ENCODE results near the gene OSBPL8. TPM values are rescaled to one million over a fixed set of nuclear protein-coding genes. Genes with fewer than 3 reads are reported as not detected.

OSBPL8 gene
- total RNA-seq = 108 and 118 TPM in 2 replicates

GRCh38 chr12:76559400-76560085 is at the start of gene OSBPL8:
Gene OSBPL8 (minus strand): TSS chr12:76559771. CDS start chr12:76487551, 72,220 bp downstream.
- intact Hi-C loops (cut with micrococcal nuclease) = loop anchor here (1.0 to 10.0 kb wide), 13 partner anchors 10 to 1169 kb away; partner anchors contain the start of genes BBS10, E2F7, GLIPR1L2 and KRR1

- intact Hi-C loops (cut with micrococcal nuclease) = no loop called here
These were observed 48.5 kb upstream of the OSBPL8 start for GRCh38 chr12:76608070-76608469.

- intact Hi-C loops (cut with micrococcal nuclease) = no loop called here
These were observed 35.5 kb upstream of the OSBPL8 start for GRCh38 chr12:76595056-76595455.

- intact Hi-C loops (cut with micrococcal nuclease) = no loop called here
These were observed 31.9 kb upstream of the OSBPL8 start for GRCh38 chr12:76591476-76591875.

GRCh38 chr12:76590131-76590530 is 30.6 kb upstream of the OSBPL8 start:
- intact Hi-C loops (cut with micrococcal nuclease) = no loop called here

GRCh38 chr12:76588881-76589565 is 29.5 kb upstream of the OSBPL8 start:
- intact Hi-C loops (cut with micrococcal nuclease) = loop anchor here (5.0 to 10.0 kb wide), 2 partner anchors 242 to 434 kb away; partner anchors contain the start of gene BBS10

- intact Hi-C loops (cut with micrococcal nuclease) = loop anchor here (5.0 to 10.0 kb wide), 2 partner anchors 240 to 433 kb away; partner anchors contain the start of gene BBS10
These were observed 28.0 kb upstream of the OSBPL8 start for GRCh38 chr12:76587428-76588178.

GRCh38 chr12:76586764-76587395 is 27.3 kb upstream of the OSBPL8 start:
- intact Hi-C loops (cut with micrococcal nuclease) = loop anchor here (5.0 to 10.0 kb wide), 2 partner anchors 240 to 432 kb away; partner anchors contain the start of gene BBS10

- intact Hi-C loops (cut with micrococcal nuclease) = loop anchor here (10.0 kb wide), 1 partner anchor 428 kb away; no protein-coding TSS in a partner anchor
These were observed 23.7 kb upstream of the OSBPL8 start for GRCh38 chr12:76583301-76583700.

- intact Hi-C loops (cut with micrococcal nuclease) = no loop called here
These were observed 14.3 kb upstream of the OSBPL8 start for GRCh38 chr12:76573840-76574373.

- intact Hi-C loops (cut with micrococcal nuclease) = no loop called here
These were observed 11.7 kb upstream of the OSBPL8 start for GRCh38 chr12:76571256-76571655.

- intact Hi-C loops (cut with micrococcal nuclease) = loop anchor here (1.0 kb wide), 1 partner anchor 11 kb away; the partner anchor contains the start of gene OSBPL8
These were observed 10.4 kb upstream of the OSBPL8 start for GRCh38 chr12:76569685-76570604.

GRCh38 chr12:76568888-76569551 is 9.4 kb upstream of the OSBPL8 start:
- intact Hi-C loops (cut with micrococcal nuclease) = loop anchor here (1.0 kb wide), 1 partner anchor 10 kb away; the partner anchor contains the start of gene OSBPL8

- intact Hi-C loops (cut with micrococcal nuclease) = no loop called here
These were observed 8.6 kb upstream of the OSBPL8 start for GRCh38 chr12:76568130-76568529.

- intact Hi-C loops (cut with micrococcal nuclease) = no loop called here
These were observed 3.5 kb upstream of the OSBPL8 start for GRCh38 chr12:76563061-76563460.

- intact Hi-C loops (cut with micrococcal nuclease) = no loop called here
These were observed 2.6 kb upstream of the OSBPL8 start for GRCh38 chr12:76562130-76562529.

- intact Hi-C loops (cut with micrococcal nuclease) = no loop called here
These were observed 518 bp upstream of the OSBPL8 start for GRCh38 chr12:76560086-76560491.

- intact Hi-C loops (cut with micrococcal nuclease) = loop anchor here (1.0 to 10.0 kb wide), 13 partner anchors 10 to 1168 kb away; partner anchors contain the start of genes BBS10, E2F7, GLIPR1L2 and KRR1
These were observed 729 bp downstream of the OSBPL8 start for GRCh38 chr12:76558684-76559399.
